ENCODE measurements around the gene MED25.

Gene MED25

GRCh38 chr19:49836176-49837008 lies 18.3 kb downstream of the MED25 start:
- peaks cover 7% of the 10 kb centered on the region for H3K4me1 Mint-ChIP-seq (ENCODE audit: low read depth)
- no peak overlapping the region for H3K27ac Mint-ChIP-seq
- no peak overlapping the region for H3K4me3 Mint-ChIP-seq
- no peaks in the 10 kb centered on the region for H3K9me3 Mint-ChIP-seq
- no peak for DNase-seq (ENCODE audit: low spot score)
- no peaks in the 10 kb centered on the region for H3K27me3 Mint-ChIP-seq (ENCODE audit: low read depth)
- H3K36me3 Mint-ChIP-seq (ENCODE audit: low read depth), result peaks cover 38% of the 10 kb centered on the region

GRCh38 chr19:49837009-49837310 lies 18.9 kb downstream of the MED25 start:
- DNase-seq (ENCODE audit: low spot score), result no peak
- H3K4me3 Mint-ChIP-seq, result no peak overlapping the region
- no peaks in the 10 kb centered on the region for H3K27me3 Mint-ChIP-seq (ENCODE audit: low read depth)
- H3K4me1 Mint-ChIP-seq (ENCODE audit: low read depth), result peaks cover 7% of the 10 kb centered on the region
- H3K27ac Mint-ChIP-seq, result no peak overlapping the region
- H3K9me3 Mint-ChIP-seq, result no peaks in the 10 kb centered on the region
- peaks cover 34% of the 10 kb centered on the region for H3K36me3 Mint-ChIP-seq (ENCODE audit: low read depth)

GRCh38 chr19:49837425-49837824 lies 19.3 kb downstream of the MED25 start:
- Mint-ChIP-seq H3K27ac (peak overlapping the region; percentile 12), H3K4me3 (no peak overlapping the region), H3K27me3 (ENCODE audit: low read depth) (no peaks in the 10 kb centered on the region), H3K4me1 (ENCODE audit: low read depth) (peaks cover 3% of the 10 kb centered on the region), H3K36me3 (ENCODE audit: low read depth) (peaks cover 33% of the 10 kb centered on the region), H3K9me3 (no peaks in the 10 kb centered on the region)
- DNase-seq (ENCODE audit: low spot score), result no peak

- Mint-ChIP-seq H3K4me3 (no peak overlapping the region), H3K36me3 (ENCODE audit: low read depth) (peaks cover 24% of the 10 kb centered on the region), H3K4me1 (ENCODE audit: low read depth) (no peaks in the 10 kb centered on the region), H3K9me3 (no peaks in the 10 kb centered on the region), H3K27ac (no peak overlapping the region), H3K27me3 (ENCODE audit: low read depth) (no peaks in the 10 kb centered on the region)
- DNase-seq (ENCODE audit: low spot score), result no peak
These were observed 20.9 kb downstream of the MED25 start for GRCh38 chr19:49838885-49839588.

- Mint-ChIP-seq H3K9me3 (no peaks in the 10 kb centered on the region), H3K36me3 (ENCODE audit: low read depth) (peaks cover 22% of the 10 kb centered on the region), H3K27ac (no peak overlapping the region), H3K4me3 (no peak overlapping the region), H3K4me1 (ENCODE audit: low read depth) (no peaks in the 10 kb centered on the region), H3K27me3 (ENCODE audit: low read depth) (no peaks in the 10 kb centered on the region)
- DNase-seq (ENCODE audit: low spot score), result no peak
These were observed 21.6 kb downstream of the MED25 start for GRCh38 chr19:49839713-49840112.

GRCh38 chr19:49840321-49840720 lies 22.2 kb downstream of the MED25 start:
- Mint-ChIP-seq H3K4me1 (ENCODE audit: low read depth) (no peaks in the 10 kb centered on the region), H3K36me3 (ENCODE audit: low read depth) (peaks cover 17% of the 10 kb centered on the region), H3K27ac (no peak overlapping the region), H3K9me3 (no peaks in the 10 kb centered on the region), H3K27me3 (ENCODE audit: low read depth) (no peaks in the 10 kb centered on the region), H3K4me3 (no peak overlapping the region)
- no peak for DNase-seq (ENCODE audit: low spot score)

GRCh38 chr19:49840736-49841249 lies 22.7 kb downstream of the MED25 start:
- H3K4me1 Mint-ChIP-seq (ENCODE audit: low read depth), result no peaks in the 10 kb centered on the region
- H3K27ac Mint-ChIP-seq, result no peak overlapping the region
- no peak overlapping the region for H3K4me3 Mint-ChIP-seq
- no peaks in the 10 kb centered on the region for H3K27me3 Mint-ChIP-seq (ENCODE audit: low read depth)
- H3K36me3 Mint-ChIP-seq (ENCODE audit: low read depth), result peaks cover 17% of the 10 kb centered on the region
- no peak for DNase-seq (ENCODE audit: low spot score)
- no peaks in the 10 kb centered on the region for H3K9me3 Mint-ChIP-seq

- no peak overlapping the region for H3K4me3 Mint-ChIP-seq
- H3K9me3 Mint-ChIP-seq, result no peaks in the 10 kb centered on the region
- H3K4me1 Mint-ChIP-seq (ENCODE audit: low read depth), result peaks cover 6% of the 10 kb centered on the region
- H3K36me3 Mint-ChIP-seq (ENCODE audit: low read depth), result peaks cover 9% of the 10 kb centered on the region
- no peak for DNase-seq (ENCODE audit: low spot score)
- H3K27me3 Mint-ChIP-seq (ENCODE audit: low read depth), result peaks cover 3% of the 10 kb centered on the region
- H3K27ac Mint-ChIP-seq, result no peak overlapping the region
These were observed 25.2 kb downstream of the MED25 start for GRCh38 chr19:49843265-49843664.

GRCh38 chr19:49844138-49845095 lies 26.3 kb downstream of the MED25 start:
- H3K36me3 Mint-ChIP-seq (ENCODE audit: low read depth), result peaks cover 4% of the 10 kb centered on the region
- no peak overlapping the region for H3K4me3 Mint-ChIP-seq
- H3K27ac Mint-ChIP-seq, result no peak overlapping the region
- peaks cover 16% of the 10 kb centered on the region for H3K4me1 Mint-ChIP-seq (ENCODE audit: low read depth)
- peaks cover 3% of the 10 kb centered on the region for H3K27me3 Mint-ChIP-seq (ENCODE audit: low read depth)
- DNase-seq (ENCODE audit: low spot score), result no peak
- peaks cover 4% of the 10 kb centered on the region for H3K9me3 Mint-ChIP-seq

- Mint-ChIP-seq H3K9me3 (peaks cover 8% of the 10 kb centered on the region), H3K4me3 (no peak overlapping the region), H3K36me3 (ENCODE audit: low read depth) (peaks cover 5% of the 10 kb centered on the region), H3K4me1 (ENCODE audit: low read depth) (peaks cover 23% of the 10 kb centered on the region), H3K27me3 (ENCODE audit: low read depth) (peaks cover 3% of the 10 kb centered on the region), H3K27ac (no peak overlapping the region)
- DNase-seq (ENCODE audit: low spot score), result no peak
These were observed 27.3 kb downstream of the MED25 start for GRCh38 chr19:49845414-49845813.

- peaks cover 3% of the 10 kb centered on the region for H3K27me3 Mint-ChIP-seq (ENCODE audit: low read depth)
- H3K4me1 Mint-ChIP-seq (ENCODE audit: low read depth), result peaks cover 23% of the 10 kb centered on the region
- H3K4me3 Mint-ChIP-seq, result no peak overlapping the region
- peaks cover 8% of the 10 kb centered on the region for H3K9me3 Mint-ChIP-seq
- H3K36me3 Mint-ChIP-seq (ENCODE audit: low read depth), result peaks cover 5% of the 10 kb centered on the region
- no peak overlapping the region for H3K27ac Mint-ChIP-seq
- DNase-seq (ENCODE audit: low spot score), result no peak
These were observed 28.3 kb downstream of the MED25 start for GRCh38 chr19:49846408-49846807.

- Mint-ChIP-seq H3K4me1 (ENCODE audit: low read depth) (peaks cover 32% of the 10 kb centered on the region), H3K4me3 (peak overlapping the region; percentile 54), H3K9me3 (peaks cover 8% of the 10 kb centered on the region), H3K36me3 (ENCODE audit: low read depth) (peaks cover 5% of the 10 kb centered on the region), H3K27me3 (ENCODE audit: low read depth) (peaks cover 7% of the 10 kb centered on the region), H3K27ac (peak overlapping the region; percentile 26)
- no peak for DNase-seq (ENCODE audit: low spot score)
These were observed 29.9 kb downstream of the MED25 start for GRCh38 chr19:49847731-49848696.

- Mint-ChIP-seq H3K4me3 (peak overlapping the region; percentile 66), H3K4me1 (ENCODE audit: low read depth) (peaks cover 32% of the 10 kb centered on the region), H3K36me3 (ENCODE audit: low read depth) (peaks cover 5% of the 10 kb centered on the region), H3K27ac (peak overlapping the region; percentile 42), H3K27me3 (ENCODE audit: low read depth) (peaks cover 7% of the 10 kb centered on the region), H3K9me3 (peaks cover 8% of the 10 kb centered on the region)
- no peak for DNase-seq (ENCODE audit: low spot score)
These were observed 30.8 kb downstream of the MED25 start for GRCh38 chr19:49848938-49849337.
